ENCODE data around the gene MAST4.

MAST4 gene

DNA sequence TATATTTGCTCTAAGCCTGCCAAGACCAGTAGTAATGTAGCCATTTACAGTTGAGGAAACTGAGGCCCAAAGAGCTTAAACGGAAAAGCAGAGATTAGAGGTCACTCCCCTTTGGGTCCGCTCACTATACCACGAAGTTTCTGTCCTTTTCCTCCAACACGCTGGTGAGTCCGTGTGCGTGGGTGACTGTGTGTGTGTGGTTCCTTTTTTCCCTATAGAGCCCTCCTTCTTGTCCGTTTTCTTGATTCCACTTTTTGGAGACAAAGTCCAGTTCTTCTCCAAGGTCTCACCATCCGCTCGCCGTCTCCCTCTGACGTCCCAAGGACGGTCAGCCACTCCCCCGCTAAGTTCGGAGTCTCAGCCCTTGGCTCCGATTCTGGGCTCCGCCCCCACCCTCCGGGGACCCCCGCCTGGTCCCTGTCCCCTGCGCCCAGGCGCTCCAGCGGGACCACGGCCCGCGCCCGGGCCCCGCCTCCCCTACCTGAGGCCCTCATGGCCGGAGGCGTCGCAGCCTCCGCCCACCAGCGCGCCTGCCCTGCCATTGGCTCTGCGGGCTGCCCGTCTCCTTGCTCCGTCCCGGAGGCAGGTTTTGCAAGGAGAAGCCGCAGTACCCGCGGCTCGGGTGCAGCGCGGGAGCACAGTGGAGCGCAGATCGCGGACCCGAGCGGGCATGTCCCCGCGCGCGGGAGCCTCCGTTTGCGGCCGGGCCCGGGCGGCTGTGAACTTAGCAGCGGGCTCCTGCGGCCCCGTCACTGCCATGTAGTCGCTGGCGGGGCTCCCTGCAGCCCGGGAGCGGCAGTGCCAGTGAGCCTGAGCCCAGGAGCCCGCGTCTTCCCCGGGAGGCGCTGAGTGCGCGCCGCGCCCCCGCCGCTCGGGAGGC lies at the start of gene MAST4:
Gene MAST4, plus strand, starts transcription at position 638 of the 880 bp plus-strand sequence. CDS start 263 bp downstream, outside the sequence.
- peak; percentile 32 for DNase-seq

DNA sequence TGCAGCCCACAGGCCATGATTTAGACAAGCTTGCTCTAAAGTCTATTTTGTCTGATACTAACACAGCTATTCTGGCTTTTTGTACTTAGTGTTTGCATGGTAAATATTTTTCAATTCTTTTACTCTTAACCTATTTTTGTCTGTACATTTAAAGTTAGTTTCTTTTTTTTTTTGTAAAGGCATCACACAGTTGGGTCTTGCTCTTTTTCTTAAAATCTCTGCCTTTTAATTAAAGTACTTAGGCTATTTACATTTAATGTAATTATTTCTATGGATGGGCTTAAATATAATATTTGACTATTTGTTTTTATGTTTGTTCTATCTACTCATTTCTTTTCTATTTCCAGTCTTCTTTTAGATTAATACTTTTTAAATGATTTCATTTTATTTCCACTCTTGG lies 49.7 kb upstream of the MAST4 start:
- DNase-seq = no peak

DNA sequence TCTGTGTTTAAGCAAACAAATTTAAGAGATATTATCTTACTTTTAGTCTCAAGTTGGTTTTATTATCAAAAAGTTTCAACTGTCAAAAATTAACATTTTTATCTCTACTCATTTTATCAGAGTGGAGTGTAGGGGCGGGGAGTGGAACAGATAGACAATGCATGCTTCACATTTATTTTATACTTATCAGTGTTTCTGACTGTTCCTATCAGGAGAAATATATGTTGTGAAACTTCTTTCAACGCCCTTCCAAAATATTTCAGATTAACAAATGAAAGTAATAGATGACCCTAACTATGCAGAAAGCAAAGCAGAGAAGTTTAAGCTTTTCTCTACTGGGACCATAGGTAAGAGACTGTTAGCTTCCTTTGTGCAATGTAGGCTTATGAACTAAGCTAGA lies 44.9 kb upstream of the MAST4 start:
- no peak for DNase-seq

DNA sequence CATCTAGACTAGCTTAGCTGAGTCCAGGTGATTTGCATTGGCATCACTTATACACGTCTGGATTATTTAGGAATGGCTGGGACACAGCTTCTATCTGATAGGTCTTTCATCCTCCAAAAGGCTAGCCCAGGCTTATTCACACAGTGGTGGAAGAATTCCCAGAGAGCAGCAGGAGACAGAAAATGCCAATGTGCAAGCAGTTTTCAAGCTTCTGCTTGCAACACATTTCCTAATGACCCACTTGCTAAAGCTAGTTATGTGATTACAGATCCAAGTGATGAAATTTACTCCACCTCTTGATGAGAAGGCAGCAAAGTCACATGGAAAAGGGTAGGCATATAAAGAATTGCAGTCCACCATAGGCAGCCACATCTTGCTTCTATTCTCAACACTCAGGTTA lies 44.2 kb upstream of the MAST4 start:
- DNase-seq = no peak

DNA sequence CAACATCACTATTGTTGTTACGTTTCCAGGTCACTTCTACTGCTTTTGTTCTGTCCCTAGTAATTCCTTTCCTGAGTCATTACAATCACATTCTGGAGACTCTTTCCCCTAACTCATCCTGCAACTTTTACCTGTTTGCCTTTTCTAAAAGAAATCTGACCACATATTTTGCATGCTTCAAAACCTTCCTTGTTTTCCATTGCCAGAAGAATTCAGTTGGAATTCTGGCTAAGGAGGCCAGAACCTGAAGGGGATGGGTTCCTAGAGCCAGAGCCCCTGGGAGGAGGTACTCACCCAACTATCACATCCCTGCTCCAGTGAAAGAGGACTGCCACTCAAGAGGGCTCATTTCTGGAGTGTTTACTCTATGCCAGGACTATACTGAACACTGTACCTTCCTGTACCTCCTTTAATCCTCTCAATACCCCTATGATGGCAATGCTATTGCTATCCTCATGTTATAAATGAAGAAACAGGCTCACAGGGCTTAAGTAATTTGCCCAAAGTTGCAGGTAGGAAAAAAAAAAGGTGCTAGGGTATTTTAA lies 42.8 kb upstream of the MAST4 start:
- DNase-seq = no peak

DNA sequence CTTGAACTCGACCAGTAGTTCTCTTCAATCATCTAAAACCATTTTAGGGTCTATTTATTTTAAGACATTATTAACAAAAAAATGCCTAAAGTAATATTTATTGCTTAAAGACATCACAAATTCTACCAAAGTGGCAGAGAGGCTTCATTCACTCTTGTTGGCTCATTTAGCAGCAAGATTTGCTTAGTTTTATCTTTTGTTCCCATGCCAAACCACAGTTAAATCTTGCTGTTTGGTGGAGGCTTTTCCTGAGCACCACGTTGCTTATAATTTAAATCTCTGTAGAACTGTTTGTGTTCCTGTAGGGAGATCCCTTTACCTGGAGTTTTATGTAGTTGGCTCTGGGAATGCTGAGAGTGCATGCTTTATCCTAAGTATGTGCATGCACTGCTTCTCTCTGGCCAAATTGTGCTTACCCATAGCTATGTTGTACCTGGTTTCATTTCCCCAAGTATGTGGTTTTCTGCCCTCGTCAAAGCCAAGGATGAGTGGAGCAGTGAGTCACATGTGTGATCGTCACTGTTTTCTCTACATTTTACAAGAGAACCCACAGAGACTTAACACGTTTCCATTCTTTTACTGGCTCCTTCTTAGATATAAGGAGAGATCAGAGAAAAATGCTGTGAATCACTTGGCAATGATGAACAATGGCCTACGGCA lies 42.1 kb upstream of the MAST4 start:
- no peak for DNase-seq

DNA sequence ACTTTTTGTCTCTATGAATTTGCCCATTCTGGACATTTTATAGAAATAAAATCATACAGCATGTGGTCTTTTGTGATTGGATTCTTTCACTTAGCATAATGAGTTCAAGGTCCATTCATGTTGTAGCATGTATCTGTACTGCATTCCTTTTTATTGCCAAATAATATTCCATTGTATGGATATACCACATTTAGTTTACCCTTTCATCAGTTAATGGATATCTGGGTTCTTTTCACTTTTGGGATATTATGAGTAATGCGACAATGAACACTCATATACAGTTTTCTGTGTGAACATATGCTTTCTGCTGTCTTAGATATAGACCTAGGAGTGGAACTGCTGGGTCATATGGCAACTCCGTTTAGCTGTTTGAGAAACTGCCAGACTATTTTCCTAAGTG lies 41.3 kb upstream of the MAST4 start:
- DNase-seq = no peak

DNA sequence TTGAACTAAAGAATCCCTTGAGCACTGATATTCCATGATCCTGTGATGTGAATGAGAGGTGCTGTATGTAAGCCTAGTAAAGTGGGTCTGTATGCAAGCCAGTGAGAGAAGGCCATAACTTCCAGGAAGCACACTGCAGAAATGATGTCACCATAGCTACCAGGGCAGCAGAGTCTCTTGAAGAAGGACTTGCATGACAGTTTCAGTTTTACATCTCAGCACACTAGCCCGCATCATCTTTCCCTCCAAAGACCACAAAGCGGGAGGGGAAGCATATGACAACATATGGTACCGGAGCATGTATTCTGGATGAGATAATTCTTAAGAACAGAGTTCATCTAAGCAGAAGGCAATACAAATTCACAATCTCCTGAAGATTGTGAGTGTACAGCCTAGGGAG lies 37.6 kb upstream of the MAST4 start:
- DNase-seq = no peak

DNA sequence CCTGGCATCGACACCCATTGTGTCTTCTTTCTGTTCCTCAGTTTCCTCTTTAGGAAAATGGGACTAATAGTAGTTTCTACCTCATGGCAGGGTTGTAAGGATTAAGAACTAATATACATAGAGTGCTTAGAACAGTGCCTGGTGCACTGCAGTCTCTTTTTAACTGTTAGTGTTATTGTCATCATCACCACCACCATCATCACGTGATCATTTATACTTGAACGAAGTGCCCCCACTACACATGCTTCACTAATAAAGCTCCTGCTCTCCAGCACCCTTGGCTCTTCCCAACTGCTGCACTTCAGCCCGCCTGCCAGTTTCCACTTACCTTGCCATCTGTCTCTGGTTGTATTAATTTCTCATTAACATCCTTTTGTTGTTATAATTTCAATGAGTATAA lies 35.8 kb upstream of the MAST4 start:
- DNase-seq = no peak

DNA sequence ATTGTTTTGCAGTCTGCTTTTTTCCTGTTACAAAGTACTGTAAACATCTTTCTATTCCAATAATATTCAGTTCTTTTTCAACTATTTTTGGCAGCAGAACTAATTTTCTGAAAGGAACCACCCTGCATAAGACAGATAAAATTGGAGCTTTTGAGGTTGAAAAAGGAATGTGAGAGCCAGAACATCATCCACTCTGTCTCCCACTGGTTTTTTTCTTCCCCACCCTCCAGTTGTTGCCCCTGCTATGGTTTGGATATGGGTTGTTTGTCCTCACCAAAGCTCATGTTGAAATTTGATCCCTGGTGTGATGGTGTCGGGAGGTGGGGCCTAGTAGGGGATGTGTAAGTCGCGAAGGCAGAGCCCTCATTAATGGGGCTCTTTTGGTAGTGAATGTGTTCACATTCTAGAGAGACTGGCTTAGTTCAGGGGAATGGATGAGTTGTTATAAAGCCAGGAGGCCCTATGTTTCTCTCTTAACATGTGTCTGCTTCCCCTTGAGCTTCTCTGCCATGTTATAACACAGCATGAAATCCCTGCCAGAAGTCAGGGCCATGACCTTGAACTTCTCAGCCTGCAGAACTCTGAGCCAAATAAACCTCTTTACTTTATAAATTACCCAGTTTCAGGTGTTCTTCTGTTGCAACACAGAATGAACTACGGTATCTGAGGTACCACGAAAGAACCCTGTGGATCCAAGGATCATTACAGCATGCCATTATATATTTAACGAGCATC lies 34.8 kb upstream of the MAST4 start:
- no peak for DNase-seq

DNA sequence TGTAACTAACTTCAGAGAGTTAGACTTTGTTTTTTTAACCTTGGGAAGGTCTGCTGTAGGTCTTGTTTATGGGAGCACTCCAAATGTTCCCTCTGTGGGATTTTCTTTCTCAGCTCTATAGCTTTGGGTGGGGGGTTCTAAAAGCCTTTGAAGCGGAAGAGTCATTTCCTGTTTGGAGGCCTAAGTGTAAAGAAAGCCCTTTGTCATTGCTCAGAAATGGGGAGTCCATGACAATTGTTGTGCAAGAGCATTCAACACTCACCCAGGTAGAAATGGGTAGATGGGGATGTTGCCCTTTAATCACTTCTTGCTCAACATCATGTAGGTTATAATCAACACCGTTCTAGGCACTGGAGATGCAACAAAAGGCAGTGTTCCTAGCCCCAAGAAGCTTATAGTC lies 30.3 kb upstream of the MAST4 start:
- no peak for DNase-seq

DNA sequence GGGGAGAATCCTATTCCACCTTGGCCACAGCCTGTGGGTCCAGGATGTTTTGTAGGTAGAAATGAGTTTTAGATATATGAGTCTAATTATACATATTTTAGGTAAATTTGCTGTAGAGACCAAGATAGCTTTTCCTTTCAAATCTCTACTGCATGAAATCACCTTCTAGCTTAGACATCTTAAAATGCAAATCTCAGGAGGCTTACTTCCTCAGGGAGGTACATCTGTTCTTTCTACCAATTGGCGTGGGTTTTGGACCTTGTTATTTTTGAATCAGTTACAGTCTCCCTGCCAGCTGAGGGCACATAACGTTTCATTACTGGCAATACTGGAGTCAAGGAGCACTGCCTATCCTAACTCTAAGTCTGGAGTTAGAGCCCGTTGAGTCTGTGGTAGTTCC lies 28.7 kb upstream of the MAST4 start:
- DNase-seq = no peak

DNA sequence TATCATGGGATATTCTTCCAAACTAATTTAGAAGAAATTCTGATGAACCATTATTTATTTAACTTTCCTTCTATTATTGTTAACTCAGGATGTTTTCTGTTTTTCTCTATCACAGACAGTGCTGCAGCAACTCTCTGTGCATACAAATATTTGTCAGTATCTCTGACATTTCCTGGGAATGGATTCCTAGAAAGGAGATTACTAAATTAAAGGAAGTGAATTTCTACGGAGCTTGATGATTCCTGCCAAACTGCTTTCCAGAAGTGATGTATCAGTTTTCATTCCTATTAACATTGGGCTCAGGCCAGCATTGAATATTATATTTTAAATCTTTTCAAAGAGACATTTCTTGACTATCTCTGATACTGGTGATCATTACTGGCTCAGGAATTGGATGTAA lies 26.0 kb upstream of the MAST4 start:
- DNase-seq = no peak

DNA sequence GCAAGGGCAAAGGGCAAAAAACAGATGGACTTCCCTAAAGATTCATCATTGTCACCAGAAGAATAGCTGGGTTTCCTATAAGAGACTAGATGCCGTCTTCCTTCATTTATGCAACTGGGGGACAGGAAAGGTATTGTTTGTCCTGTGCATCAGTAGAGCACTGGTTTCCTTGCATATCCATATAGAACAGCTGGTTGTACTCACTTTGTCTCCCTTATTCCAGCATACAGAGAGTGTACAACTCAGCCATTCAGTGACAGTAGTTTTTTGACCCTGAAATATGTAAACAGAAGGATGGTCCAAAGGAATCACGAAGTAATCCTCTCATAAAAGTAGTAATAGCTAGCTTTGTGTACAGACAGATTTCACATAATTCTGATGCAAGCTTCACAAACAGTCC lies 22.5 kb upstream of the MAST4 start:
- no peak for DNase-seq

DNA sequence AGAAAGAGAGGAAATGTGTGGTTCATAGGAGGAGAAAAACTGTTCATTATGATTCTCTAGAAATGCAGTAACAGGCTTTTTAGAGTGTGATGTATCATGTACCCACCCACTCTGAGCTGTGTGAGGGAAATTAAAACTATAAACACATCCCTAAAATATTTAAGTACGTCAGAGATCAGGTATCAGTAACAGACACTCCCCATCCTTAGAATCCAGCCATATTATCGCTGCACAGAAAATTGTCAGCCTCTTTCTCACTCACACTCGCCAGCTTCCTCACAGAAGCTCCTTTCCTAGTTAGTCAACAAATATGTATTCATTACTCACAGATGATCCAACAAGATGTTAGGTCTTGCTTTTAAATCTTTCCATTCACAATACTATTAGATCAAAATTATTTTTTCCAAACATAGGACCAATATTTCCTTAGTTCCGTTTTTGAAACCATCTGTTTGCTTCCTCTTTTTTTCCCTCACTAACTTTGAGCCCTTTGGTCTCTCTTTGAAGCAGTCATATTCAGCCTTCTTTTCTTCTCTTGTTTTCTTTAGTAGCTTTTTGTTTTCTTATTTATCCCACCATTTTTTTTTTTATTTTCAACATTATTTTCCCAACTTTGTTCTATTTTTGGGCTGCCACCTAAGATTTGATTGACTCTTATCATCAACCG lies 13.6 kb upstream of the MAST4 start:
- no peak for DNase-seq

DNA sequence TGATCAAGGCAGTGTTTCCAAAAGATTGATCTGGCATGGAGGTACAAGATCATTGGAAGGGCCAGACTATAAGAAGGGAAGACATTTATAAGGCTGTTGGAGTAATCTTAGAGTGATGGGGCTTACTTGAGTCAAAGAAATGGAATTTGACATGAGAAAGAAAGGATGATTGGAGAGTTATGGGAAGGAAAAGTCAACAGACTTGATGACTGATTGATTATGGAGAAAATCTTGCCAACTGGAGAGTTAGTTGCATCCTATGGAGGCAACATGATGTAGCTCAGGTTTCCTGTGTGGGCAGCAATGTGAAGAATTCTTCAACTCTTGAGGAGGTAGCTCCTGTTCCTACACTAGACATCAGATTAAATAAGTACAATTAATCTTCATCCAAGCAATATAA lies 10.9 kb upstream of the MAST4 start:
- no peak for DNase-seq

DNA sequence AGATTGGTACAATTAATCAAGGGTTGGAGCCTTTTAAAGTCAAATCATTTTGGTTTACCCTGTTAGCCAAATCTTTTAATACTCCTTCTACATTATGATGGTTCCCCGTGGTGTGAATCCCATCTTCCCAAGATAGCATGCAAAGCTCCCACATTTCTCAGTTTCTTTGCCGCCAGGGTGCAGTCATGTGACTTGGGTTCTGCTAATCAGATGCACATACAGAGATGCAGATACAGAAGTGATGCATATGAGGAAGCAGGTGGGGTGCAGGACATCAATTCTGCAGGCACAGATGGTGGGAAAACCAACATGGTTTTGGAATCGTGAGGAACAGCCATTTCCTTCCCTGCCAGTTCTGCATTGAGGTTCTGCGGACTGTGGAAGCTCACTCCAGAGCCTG lies 8.4 kb upstream of the MAST4 start:
- no peak for DNase-seq

DNA sequence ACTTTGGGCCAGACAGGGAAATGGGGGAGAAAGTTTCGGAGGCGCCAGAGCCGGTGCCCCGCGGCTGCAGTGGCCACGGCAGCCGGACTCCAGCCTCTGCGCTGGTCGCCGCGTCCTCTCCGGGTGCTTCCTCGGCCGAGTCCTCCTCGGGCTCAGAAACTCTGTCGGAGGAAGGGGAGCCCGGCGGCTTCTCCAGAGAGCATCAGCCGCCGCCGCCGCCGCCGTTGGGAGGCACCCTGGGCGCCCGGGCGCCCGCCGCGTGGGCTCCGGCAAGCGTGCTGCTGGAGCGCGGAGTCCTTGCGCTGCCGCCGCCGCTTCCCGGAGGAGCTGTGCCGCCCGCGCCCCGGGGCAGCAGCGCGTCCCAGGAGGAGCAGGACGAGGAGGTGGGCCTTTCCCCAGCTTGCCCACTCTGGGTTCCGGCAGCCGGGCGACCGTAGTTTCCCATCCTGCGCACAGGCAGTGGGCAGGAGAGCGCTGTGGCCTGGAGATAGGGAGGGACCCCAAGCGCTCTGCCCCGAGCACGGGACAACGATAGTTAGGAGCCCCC lies 516 bp downstream of the MAST4 start:
- DNase-seq = no peak

DNA sequence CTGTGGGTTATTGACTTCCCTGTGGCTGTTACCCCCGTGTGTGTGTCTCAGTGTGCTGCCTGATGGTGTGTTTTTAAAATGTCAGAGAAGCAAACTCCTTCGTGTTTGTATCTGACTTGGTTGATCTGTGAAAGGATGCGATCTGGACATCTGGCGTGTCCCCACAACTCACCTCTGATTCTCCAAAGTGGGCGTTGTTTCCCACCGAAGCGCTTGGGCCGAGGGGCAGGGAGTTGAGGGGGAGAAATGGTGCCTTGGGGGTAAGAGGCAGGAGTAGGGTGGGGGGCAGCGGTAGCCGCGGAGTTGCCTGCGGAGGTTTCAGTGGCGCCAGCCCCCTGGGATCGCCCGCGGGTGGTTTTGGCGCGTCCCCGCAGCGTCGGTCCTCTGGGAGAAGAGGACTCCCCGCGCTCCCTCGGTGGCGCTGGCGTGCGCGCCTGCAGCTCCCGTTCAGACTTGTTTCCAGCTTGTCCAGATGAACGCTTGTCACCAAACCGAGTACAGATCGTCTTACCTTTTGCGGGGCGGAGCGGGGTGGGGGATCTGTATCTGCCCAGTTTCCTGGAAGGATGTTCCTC lies 1.1 kb downstream of the MAST4 start:
- DNase-seq = peak; percentile 39

DNA sequence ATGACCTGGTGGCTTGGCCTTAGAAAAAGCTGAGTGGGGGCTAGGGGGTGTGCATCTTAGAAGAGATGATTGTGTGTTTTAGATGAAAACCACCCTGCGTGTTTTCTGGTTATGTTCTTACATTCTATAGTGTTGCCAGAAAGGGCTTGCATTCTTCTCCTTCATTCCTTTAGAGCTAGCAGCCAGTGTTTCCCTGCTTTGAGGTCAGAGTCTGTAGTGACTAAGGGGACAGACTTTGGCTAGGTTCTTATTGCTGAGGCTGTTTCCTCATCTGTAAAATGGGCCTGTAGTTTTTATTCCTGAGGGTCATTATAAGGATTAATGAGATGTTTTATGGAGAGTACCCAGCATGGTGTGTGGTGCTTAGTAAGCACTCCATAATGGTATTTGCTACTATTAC lies 6.4 kb downstream of the MAST4 start:
- no peak for DNase-seq

DNA sequence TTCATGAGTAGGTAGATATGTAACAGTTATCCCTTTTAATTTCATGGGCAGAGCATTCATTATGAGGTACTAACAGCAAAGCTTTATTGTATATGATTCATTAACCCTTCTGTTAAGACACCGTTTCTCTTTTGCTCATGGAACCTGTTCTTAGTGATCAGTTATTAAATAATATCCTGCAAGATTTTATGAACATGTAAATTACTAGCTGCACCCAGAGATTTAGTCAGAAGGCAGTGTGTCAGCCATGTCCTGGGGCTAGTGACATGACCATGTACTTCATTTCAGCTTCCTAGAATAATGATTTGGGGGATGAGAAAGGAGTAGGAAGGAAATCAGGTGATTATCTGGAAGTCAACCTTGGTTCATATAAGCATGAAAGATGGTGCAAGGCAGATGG lies 7.0 kb downstream of the MAST4 start:
- DNase-seq = no peak

DNA sequence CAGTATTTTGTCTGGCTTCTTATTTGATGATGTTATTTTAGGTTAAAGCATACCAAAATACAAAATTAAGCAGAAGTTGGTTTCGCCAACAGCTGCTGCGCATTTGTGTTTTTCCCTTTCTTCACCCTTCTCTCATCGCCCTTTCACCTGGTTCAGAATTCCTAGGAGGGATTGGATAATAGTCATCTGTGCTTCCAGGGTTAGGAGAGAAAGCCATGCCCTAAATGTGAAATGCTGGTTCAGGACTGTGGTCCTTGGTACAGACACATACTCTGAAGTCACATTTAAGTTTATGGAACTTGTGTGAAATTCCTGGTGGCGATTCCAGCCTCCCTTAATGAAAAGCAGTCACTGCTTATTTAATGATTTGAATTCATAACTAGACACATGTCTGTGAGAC lies 7.7 kb downstream of the MAST4 start:
- DNase-seq = no peak

Measured in SHP77 treated with DMSO at 0.1 percent for 48 hours (cell line).